Activated T-cell treated with anti-CD3 and anti-CD28 coated beads for 48 hours (primary cell): ENCODE measurements around the gene CDK19.
"Not testable (repeated sequence)": the region's sequence is repeated elsewhere in the genome, so short reads cannot be mapped to it uniquely, and the experiment has no call there.

Source experiments
- DNase-seq: peaks from one replicate; pipeline ENCODE4 v3.0.0-alpha.2; 2020; ENCODE audit warnings: low read depth

CDK19 gene

DNA sequence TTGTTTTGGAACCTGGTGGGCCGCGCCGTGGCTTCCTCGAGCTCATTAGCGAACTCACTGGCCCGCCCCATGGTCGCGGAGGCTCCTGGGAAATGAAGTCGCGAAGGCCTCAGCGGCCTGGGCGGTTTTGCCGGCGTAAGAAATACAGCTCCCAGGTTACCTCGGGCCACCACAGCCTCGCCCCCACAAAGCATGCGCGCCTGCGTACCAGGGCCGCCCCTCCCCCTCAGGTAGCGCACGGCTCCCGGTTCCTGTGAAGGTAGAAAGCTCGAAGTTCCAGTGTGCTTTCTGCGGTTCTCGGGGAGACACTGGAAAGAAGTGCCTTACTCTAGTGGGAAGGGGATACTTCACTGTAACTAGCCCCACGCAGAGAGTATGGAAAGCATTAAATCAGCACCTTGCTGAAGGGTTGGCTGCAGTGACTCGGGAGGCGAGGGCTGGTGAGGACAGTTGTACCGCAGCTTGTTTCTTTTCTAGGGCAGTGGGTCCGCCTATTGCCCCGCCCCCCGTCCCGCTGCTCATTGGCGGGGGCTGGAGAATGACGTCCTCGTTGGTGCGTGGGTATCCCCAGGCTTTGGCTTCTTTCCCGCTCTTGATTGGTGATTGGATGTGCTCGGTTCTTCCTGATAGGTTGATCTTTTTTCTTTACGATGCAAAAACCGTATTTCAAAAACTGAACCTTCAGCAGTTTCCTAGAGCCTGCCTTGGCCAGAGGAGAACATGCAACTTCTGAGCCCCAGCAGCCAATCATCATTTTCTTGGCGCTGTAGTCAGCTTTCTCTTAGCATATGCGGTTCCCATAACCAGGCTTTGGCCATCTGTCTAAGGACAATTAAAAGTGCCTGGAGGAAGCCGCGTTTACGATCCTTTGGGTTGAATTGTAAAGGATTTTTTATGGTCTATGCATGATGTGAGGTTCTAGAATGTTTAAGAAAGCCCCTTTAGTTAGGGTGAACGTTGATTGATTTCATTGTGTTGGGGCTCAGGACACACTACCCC, at the start of gene CDK19:
CDK19 (minus strand) TSS at position 59 of the 999 bp plus-strand sequence. CDS start 333 bp downstream, outside the sequence.
- peak; percentile 95 for DNase-seq

DNA sequence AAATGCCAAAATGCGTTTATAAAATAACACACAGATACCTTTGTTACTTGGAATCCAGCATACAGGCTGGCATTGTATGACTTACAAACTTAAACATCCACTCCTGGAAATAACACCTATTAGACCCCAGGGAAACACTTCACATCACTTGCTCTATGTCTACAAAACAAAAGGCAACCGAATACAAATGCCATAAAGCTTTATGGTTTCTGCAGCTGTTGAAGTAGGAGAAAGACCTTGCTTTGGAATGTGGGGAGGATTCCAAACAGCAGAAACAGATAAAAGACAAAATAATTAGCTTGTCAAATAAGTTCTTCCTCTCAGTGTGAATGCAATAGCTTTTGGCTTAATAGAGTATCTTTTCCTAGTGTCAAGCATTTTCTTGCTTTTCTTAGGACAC, 49.6 kb upstream of the CDK19 start:
- no peak for DNase-seq

DNA sequence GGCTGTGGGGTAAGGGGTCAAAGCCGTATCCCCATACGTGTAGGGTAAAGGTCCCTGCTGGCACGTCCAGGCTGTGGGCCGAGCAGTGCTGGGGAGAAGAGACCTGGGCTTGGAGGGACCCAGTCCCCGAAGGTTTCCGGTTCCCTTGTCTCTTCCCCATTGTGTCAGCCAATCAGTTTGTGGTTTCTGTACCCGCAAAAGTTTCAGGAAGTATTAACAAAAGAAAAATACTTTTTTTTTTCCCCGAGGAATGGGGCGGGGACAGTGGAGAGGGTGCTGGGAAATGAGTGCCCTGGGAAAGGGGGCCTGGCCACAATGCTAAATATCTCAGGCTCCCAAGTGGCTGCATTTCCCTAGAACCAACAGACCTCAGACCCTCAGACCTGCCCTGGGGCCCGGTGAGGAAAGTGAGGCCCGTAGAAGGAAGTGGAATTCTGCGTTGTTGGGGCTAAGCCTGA, 44.1 kb upstream of the CDK19 start:
- DNase-seq: no peak

DNA sequence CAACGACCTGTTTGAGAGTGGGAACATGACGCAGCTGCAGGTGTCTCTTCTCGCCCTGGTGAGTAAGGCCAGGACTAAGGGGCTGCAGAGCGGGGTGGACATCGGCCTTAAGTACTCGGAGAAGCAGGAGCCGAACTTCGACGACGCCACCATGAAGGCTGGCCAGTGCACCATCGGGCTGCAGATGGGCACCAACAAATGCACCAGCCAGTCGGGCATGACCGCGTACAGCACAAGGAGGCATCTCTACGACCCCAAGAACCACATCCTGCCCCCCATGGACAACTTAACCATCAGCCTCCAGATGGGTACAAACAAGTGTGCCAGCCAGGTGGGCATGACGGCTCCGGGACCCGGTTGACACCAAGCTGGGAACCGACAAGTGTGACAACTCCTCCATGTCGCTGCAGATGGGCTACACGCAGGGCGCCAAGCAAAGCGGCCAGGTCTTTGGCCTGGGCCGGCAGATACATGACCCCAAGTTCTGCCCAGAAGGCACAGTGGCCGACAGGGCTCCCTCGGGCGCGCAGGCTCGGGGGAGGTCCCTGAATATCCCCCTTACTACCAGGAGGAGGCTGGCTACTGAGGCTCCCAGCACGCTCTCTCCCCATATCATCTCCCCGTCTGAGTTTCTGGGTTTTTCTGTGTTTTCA, 43.4 kb upstream of the CDK19 start:
- DNase-seq: no peak

DNA sequence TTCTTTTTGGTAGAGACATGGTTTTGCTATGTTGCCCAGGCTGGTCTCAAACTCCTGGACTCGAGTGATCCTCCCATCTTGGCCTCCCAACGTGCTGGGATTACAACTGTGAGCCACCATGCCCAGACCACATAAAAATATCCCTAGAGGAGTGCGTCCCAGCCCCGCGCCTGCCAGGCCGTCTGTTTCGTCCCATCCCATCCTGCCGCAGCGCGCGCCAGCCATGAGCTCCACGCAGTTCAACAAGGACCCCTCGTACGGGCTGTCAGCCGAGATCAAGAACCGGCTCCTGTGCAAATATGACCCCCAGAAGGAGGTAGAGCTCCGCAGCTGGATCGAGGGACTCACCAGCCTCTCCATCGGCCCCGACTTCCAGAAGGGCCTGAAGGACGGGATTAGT, 42.7 kb upstream of the CDK19 start:
- no peak for DNase-seq

DNA sequence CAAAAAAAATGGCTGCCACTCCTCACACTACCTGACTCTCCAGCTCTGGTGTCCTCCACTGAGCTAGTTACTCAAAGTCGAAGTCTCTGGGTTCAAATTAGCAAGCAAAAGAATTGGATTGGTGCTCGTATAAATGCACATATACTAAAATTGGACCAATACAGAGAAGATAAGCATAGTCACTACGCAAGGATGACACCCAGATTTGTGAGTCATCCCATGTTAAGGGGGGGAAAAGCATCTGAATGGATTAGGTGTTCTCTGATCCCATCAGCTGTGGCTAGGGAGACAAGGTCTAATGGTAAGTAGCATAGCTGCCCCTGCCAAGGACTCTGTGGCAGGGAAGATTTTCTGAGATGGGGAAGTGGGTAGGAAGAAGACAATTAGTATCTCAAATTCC, 41.0 kb upstream of the CDK19 start:
- DNase-seq: no peak

DNA sequence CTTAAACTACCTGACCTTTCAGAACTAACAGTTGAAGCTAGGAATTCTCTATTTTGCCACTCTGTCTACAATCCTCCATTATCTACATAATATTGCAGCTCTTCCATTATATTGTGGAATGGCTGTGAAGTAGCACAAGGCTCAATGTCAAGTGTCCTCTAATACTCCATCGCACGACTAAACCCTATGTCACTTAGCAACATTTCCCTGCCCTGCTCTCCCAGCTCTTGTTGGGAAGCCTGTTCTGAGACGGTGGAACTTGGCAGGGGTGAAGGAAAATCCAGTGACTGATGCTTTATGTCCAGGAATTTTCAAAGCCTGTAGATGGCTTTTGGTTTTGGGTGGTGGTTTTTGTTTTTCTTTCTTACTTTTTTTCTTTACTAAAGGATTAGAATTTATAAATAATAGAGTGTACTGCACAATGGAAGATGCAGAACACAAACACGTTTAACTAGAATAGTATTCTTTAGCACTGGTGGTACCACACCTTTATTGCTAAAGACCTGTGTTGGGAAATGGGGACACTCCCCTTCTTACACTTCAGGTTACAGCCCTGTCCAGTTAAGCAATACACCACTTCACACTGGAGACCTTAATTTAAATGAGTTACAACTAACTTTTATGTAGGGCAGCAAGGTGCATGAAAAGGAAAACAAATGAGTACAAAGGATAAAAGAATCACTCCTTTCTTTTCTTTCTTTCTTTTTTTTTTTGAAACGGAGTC, 38.6 kb upstream of the CDK19 start:
- DNase-seq: no peak

DNA sequence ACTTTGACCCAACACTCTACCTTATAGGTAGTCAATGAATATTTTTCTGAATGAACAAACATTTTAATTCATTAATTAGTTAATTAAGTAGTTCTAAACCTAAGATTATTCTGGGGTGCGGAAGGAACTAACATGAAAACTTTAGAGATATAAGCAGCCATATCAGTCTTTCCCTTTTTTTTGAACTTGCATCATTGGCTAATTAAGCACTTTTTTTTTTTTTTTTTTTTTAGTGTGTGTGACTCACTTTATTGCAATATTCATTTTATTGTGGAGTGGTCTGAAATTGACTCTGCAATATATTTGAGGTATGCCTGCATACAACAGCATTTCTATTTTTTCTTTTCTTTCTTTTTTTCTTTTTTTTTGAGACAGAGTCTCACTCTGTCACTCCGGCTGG, 37.5 kb upstream of the CDK19 start:
- DNase-seq: no peak

DNA sequence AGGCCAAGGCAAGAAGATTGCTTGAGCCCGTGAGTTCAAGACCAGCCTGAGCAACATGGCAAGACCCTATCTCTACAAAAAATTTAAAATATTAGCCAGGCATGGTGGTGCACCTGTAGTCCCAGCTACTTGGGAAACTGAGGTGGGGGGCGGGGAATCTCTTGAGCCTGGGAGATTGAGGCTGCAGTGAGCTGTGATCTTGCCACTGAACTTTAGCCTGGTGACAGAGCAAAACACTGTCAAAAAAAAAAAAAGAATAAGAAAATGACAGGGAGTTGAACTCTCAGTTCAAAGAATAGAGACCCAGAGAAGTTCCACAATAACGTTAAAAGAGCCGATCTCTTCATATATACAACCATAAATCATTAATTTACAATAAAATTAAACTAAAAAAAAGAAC, 34.5 kb upstream of the CDK19 start:
- no peak for DNase-seq

DNA sequence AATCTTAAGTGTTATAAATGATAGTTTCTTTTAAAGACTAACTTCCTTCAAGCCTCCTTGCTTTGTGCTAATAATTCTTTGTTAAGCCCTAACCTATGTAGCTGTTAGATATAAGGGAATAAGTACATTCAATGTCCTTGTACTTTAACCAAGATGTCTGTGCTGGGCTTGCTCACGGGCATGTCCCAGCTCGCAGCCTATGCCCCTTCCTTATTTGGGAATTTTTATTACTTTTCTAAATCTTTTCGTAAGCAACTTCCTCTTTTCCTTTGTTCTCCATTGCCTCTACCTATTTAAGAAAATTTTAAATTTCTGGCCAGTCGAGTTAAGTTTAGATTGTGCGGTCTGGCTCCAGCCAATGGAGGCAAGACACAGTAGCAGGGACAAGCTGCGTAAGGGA, 26.0 kb upstream of the CDK19 start:
- no peak for DNase-seq

DNA sequence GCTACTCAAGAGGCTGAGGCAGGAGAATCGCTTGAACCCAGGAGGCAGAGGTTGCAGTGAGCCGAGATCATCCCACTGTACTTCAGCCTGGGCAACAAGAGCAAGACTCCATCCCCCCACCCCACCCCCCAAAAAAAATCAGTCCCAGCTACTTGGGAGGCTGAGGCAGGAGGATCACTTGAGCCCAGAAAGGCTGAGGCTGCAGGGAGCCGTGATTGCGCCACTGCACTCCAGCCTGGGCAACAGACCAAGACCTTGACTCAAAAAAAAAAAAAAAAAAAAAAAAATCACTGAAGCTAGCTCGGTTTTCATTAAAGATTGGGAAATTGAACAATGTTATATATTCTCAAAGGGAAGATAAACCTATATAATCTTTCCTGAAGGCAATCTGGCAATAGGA, 20.5 kb upstream of the CDK19 start:
- not testable (repeated sequence) for DNase-seq

DNA sequence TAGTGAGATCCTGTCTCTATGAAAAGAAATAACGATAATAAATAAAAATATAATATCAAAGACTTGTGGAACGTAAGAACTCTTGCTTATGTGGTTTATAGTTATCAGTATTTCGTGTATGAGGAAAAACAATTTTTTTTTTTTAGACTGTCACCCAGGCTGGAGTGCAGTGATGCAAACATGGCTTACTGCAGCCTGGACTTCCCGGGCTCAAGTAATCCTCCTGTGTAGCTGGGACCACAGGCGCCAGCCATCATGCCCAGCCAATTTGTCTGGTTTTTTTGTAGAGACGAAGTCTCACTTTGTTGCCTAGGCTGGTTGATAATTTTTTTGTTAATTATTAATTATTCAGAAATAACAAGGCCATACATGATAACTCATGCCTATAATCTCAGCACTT, 18.6 kb upstream of the CDK19 start:
- DNase-seq: no peak

DNA sequence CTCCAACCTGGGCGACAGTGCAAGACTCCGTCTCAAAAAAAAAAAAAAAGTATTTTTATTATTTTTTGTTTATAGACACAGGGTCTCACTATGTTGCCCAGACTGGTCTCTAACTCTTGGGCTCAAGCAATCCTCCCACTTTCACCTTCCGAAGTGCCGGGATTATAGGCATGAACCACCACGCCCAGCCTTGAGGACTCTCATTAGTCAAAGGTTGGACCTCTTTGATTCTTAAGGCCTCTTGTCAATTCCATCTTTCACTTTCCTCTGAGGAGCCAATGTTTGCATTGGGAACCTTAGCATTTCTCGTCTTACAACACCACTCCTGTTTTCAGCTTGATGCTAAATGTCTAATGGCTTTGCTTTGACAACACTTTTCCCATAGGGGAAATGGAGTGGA, 16.1 kb upstream of the CDK19 start:
- no peak for DNase-seq

DNA sequence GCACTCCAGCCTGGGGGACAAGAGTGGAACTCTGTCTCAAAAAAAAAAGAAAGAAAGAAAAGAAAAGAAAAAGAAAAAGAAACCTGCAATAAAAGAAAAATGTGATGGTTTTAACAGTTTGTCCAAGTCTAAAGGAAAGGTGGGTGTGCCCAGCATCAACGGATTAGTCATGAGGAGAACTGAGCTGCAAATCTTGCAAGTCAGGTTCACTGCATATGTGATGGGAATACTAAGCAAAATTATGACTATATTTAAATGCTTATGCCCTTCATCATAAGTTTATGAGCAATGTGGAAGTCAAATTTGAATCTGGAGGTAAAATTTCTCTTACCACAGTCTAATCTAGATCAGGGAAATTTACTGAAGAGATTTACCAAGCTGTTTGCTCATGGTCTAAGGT, 13.1 kb upstream of the CDK19 start:
- DNase-seq: no peak

DNA sequence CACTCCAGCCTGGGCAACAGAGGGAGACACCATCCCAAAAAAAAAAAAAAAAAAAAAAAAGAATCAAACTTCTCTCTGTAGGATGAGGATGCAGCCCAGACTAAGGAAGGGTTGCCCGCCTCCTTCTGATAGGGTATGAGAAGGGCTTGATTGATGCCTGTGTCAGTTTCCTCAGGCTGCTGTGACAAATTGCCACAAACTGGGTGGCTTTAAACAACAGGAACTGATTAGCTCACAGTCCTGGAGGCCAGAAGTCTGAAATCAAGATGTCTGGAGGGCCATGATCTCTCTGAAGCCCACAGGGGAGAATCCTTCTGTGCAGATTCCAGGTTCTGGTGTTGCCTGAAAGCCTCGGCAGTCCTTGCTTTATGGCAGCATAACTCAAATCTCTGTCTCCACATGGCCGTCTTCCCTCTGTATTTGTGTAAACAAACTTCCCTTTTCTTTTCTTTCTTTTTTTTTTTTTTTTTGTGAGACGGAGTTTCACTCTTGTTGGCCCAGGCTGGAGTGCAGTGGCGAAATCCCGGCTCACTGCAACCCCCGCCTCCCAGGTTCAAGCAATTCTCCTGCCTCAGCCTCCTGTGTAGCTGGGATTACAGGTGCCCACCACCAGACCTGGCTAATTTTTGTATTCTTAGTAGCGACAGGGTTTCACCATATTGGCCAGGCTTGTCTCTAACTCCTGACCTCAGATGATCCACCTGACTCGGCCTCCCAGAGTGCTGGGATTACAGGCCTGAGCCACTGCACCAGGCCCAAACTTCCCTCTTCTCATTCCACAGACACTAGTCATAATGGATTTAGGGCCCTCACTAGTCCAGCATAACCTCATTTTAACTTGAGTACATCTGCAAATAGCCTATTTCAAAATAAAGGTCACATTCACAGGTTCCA, 11.2 kb upstream of the CDK19 start:
- no peak for DNase-seq

DNA sequence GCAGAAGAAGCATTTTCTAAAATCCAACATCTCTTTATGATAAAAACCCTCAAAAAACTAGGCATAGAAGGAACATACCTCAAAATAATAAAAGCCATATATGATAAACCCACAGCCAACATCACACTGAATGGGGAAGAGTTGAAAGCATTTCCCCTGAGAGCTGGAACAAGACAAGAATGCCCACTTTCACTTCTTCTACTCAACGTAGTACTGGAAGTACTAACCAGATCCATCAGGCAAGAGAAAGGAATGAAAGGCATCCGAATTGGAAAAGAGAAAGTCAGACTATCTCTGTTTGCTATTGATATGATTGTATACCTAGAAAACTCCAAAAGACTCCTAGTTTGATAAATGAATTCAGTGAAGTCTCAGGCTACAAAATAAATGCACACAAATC, 7.9 kb upstream of the CDK19 start:
- no peak for DNase-seq

DNA sequence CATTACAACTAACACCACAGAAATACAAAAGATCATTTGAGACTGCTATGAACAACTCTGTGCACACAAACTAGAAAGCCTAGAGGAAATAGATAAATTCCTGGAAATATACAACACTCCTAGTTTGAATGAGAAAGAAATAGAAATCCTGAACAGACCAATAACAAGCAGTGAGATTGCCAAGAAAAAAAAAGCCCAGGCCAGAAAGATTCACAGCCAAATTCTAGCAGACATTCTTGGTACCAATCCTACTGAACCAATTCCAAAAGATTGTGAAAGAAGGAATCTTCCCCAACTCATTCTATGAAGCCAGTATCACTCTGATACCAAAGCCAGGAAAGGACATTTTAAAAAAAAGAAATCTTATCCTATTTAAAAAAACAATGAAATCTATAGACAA, 7.0 kb upstream of the CDK19 start:
- no peak for DNase-seq

DNA sequence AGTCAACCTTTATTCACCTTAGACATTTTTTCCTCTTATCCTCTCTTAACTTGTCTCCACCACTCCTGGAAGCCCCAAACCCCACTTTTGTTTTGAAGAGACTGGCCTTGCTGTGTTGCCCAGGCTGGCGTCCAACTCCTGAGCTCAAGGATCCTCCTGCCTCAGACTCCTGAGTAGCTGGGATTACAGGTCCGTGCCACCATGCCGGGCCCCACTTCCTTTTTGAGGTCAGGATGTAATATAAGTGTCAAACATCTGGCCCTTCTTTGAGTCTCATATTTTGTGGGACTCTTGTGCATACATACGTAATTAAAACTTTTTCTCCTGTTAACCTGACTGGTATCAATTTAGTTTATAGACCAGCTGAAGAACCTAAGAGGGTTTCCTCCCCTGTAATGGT, 1.4 kb upstream of the CDK19 start:
- DNase-seq: no peak

DNA sequence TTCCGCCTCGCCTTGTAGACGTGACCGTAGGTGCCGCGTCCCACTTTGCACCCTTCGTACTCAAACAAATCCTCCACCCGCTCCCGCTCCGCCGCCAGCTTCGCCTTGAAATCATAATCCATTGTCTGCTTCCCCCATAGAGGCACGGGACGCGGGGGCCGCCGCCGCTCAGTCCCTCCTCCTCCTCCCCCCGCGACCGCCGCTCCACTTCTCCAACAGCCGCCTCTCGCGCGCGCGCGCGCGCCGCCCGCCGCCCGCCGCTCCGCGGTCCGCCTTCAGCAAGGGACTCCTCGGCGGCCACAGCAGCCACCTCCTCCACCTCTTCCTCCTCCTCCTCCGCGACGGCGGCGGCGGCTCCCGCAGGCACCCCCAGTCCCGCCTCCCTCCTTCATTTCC, 256 bp downstream of the CDK19 start:
- no peak for DNase-seq

DNA sequence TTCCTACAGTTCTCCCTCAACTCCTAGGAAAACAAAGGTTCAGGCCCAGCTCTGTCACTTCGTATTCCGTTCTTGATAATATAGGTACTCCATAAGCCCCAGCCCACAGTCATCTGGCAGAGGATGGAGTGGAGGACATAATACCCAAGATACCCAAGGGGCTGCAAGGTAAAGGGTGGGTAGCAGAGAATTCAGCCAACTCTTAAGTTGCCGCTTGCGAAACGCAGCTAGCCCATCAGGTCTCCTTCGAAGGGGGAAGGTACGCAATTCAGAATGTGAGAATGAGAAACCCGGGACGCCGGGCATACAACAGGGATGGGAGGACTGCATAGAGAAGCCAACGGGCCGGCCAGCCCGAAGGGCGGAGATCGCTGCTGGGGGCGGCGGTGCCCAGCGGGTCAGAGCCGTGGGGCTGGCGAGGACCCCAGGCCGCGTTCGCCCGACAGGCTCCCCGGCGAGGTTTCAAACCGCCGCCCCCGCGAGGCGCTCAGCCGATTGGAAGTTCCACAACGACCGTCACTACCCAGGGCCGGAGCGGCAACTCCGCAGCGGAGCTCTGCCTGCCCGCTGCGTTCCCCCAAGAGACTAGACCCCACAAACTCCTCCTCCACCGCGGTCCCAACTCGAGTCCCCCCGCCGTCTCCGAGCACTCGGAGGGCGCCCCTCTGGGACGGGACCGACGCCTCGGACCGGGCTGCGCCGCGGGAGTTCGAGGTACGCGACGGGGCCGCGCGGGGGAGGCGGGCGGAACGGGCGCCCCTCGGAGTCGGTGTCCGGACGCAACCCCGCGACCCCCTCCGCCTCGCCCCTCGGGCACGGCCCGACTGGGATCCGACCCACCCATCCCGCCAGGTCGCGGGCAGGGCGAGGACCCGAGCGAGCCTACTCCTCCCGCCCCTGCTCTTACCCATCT, 911 bp downstream of the CDK19 start:
- peak; percentile 59 for DNase-seq
